ENCODE data around the gene DNAJB14. TPM values are rescaled to one million over a fixed set of nuclear protein-coding genes. Genes with fewer than 3 reads are reported as not detected.

Gene DNAJB14
- total and polyA plus RNA-seq, 2 of the 13 experiments (the other 11 are each of a cell fraction or from before 2014, with no cell fraction given) = 9.1 to 38.1 TPM

GRCh38 chr4:99979872-99980271, 33.5 kb upstream of the DNAJB14 start:
- Histone ChIP-seq H3K9me3 (ENCODE audit: low read length) (no peaks in the 10 kb centered on the region), H4K20me1 (ENCODE audit: insufficient read depth, low read length) (no peaks in the 10 kb centered on the region), H3K27me3 (ENCODE audit: control insufficient read depth in 1 of 2, insufficient read depth in 2 of 2, low read length in 2 of 2) (no peaks in the 10 kb centered on the region), H3K27ac (ENCODE audit: extremely low read length, insufficient read depth, low read length) (no peak overlapping the region), H3K9ac (ENCODE audit: insufficient read depth, low read depth, low read length) (no peak overlapping the region), H3K36me3 (replicated peaks in 1 of 2; ENCODE audit: control insufficient read depth in 1 of 2, insufficient read depth in 2 of 2, low read length in 2 of 2) (no peaks in the 10 kb centered on the region), H3K79me2 (ENCODE audit: insufficient read depth, low read length) (no peaks in the 10 kb centered on the region), H3K4me2 (ENCODE audit: low read depth, low read length) (no peak overlapping the region), H3K4me1 (ENCODE audit: insufficient read depth, low read length) (no peaks in the 10 kb centered on the region), H2AFZ (ENCODE audit: low read length) (no peak overlapping the region), H3K4me3 (replicated peaks in 1 of 3; ENCODE audit: insufficient read depth in 1 of 3, low read depth in 2 of 3, low read length in 3 of 3) (no peak overlapping the region)
- TF ChIP-seq SRF (IDR thresholded peaks at IDR 0.05; ENCODE audit: low read depth, low read length) = no peak
- BruUV-seq (replicated peaks) = no TSS peak
- intact Hi-C loops (cut with micrococcal nuclease; ENCODE audit: unreplicated experiment) (no loop called here), in situ Hi-C loops (cut with HindIII; ENCODE audit: extremely low pct_ligation_motif_present, low pct_unique_long_range_greater_than_20kb) (no loop called here)
- ChIA-PET POLR2A (no interaction called here), CTCF (ENCODE audit: low intra/inter-chr PET ratio, low total read pairs) (no interaction called here)
- ATAC-seq (no peak), FAIRE-seq (no peak), DNase-seq (ENCODE audit: low spot score) (no peak)

DNA sequence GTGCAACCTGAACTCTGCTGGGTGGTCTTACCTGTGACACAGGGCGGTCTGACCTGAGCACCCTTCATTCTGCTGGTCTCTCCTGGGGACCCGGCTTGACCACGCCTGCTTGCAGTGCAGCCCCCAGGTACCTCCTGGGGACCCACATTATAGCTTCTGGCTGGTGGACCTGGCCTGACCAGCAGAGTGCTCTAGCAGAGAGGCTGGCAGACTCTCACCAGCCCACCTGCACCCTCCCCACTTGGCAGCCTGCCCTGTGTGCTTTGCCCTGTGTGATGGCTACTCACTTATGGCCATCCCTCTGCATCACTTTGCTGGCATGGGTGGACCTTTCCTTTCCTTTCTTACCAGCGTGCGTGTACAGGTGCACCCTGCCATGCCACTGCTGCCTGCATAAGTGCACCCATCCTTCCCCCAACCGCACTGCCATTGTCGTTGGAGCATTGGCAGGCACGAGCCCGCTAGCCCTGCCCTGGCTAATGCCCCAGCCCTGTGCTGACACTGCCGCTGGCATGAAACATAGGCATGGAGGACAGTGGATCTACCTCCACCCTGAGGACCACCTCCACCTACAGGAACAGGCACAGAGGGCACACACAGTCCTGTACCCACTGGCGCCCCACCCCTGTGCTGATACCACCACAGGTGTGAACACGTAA, 25.2 kb upstream of the DNAJB14 start:
- H2AFZ ChIP-seq (ENCODE audit: low read length) = no peak overlapping the region
- CTCF ChIA-PET (ENCODE audit: low intra/inter-chr PET ratio, low total read pairs) = no interaction called here
- H3K4me1 ChIP-seq (ENCODE audit: insufficient read depth, low read length) = no peaks in the 10 kb centered on the region
- H4K20me1 ChIP-seq (ENCODE audit: insufficient read depth, low read length) = no peaks in the 10 kb centered on the region
- H3K9me3 ChIP-seq (ENCODE audit: low read length) = no peaks in the 10 kb centered on the region
- POLR2A ChIA-PET = no interaction called here
- H3K9ac ChIP-seq (ENCODE audit: insufficient read depth, low read depth, low read length) = no peak overlapping the region
- intact Hi-C loops (cut with micrococcal nuclease; ENCODE audit: unreplicated experiment) (no loop called here), in situ Hi-C loops (cut with HindIII; ENCODE audit: extremely low pct_ligation_motif_present, low pct_unique_long_range_greater_than_20kb) (no loop called here)
- no peaks in the 10 kb centered on the region for H3K79me2 ChIP-seq (ENCODE audit: insufficient read depth, low read length)
- no TSS peak for BruUV-seq (replicated peaks)
- ATAC-seq (no peak), FAIRE-seq (no peak), DNase-seq (ENCODE audit: low spot score) (no peak)
- no peak overlapping the region for H3K27ac ChIP-seq (ENCODE audit: extremely low read length, insufficient read depth, low read length)
- H3K4me2 ChIP-seq (ENCODE audit: low read depth, low read length) = no peak overlapping the region
- no peak overlapping the region for H3K4me3 ChIP-seq (replicated peaks in 1 of 3; ENCODE audit: insufficient read depth in 1 of 3, low read depth in 2 of 3, low read length in 3 of 3)
- WGBS (ENCODE audit: low lambda C conversion rate) = 18% methylated on average over 7 of the region's 12 CpGs
- no peaks in the 10 kb centered on the region for H3K36me3 ChIP-seq (replicated peaks in 1 of 2; ENCODE audit: control insufficient read depth in 1 of 2, insufficient read depth in 2 of 2, low read length in 2 of 2)
- no peaks in the 10 kb centered on the region for H3K27me3 ChIP-seq (ENCODE audit: control insufficient read depth in 1 of 2, insufficient read depth in 2 of 2, low read length in 2 of 2)
- TF ChIP-seq SMARCE1 (IDR thresholded peaks at IDR 0.05; ENCODE audit: borderline replicate concordance) (no peak), ZNF33A (CRISPR knock-in tag; IDR thresholded peaks at IDR 0.05; ENCODE audit: borderline replicate concordance) (no peak), MYPOP (CRISPR knock-in tag; IDR thresholded peaks at IDR 0.05) (no peak), ZNF589 (CRISPR knock-in tag; conservative IDR thresholded peaks at IDR 0.05) (no peak), ZNF768 (CRISPR knock-in tag; IDR thresholded peaks at IDR 0.05) (no peak), ZNF891 (CRISPR knock-in tag; IDR thresholded peaks at IDR 0.05) (no peak), U2AF2 (IDR thresholded peaks at IDR 0.05; ENCODE audit: low read depth, low read length) (no peak), HNRNPLL (IDR thresholded peaks at IDR 0.05; ENCODE audit: low read depth, low read length, poor library complexity, severe bottlenecking) (no peak), KLF15 (CRISPR knock-in tag; IDR thresholded peaks at IDR 0.05; ENCODE audit: borderline replicate concordance) (no peak), ZNF879 (CRISPR knock-in tag; IDR thresholded peaks at IDR 0.05) (no peak), ZSCAN22 (CRISPR knock-in tag; IDR thresholded peaks at IDR 0.05) (no peak)

Data from HepG2 (cell line).